ENCODE measurements around the gene FRY.

The FRY gene

GRCh38 chr13:32139251-32139650 is 107.7 kb downstream of the FRY start:
- ATAC-seq, result no peak
- TF ChIP-seq OSR1 (CRISPR knock-in tag; IDR thresholded peaks at IDR 0.05), result no peak
- TF ChIP-seq ZNF565 (CRISPR knock-in tag; conservative IDR thresholded peaks at IDR 0.05; ENCODE audit: low read depth), result no peak

GRCh38 chr13:32140109-32140508 is 108.5 kb downstream of the FRY start:
- ATAC-seq, result no peak
- no peak for TF ChIP-seq ARNTL (CRISPR knock-in tag; IDR thresholded peaks at IDR 0.05; ENCODE audit: borderline replicate concordance, low read depth)
- TF ChIP-seq POU6F1 (CRISPR knock-in tag; IDR thresholded peaks at IDR 0.05; ENCODE audit: borderline replicate concordance, low read depth), result no peak
- TF ChIP-seq ZNF70 (CRISPR knock-in tag; IDR thresholded peaks at IDR 0.05), result no peak
- TF ChIP-seq TOX (CRISPR knock-in tag; IDR thresholded peaks at IDR 0.05; ENCODE audit: borderline replicate concordance), result no peak
- no peak for TF ChIP-seq TSHZ2 (CRISPR knock-in tag; IDR thresholded peaks at IDR 0.05)

- no peak for ATAC-seq
- no peak for TF ChIP-seq OSR1 (CRISPR knock-in tag; IDR thresholded peaks at IDR 0.05)
- no peak for TF ChIP-seq CREB5 (CRISPR knock-in tag; IDR thresholded peaks at IDR 0.05; ENCODE audit: low read depth)
- TF ChIP-seq ZFP30 (CRISPR knock-in tag; IDR thresholded peaks at IDR 0.05), result no peak
- TF ChIP-seq ZC3H10 (CRISPR knock-in tag; IDR thresholded peaks at IDR 0.05), result no peak
- peak; percentile 5; the same call in 1 of the 2 replicates for TF ChIP-seq ISL1 (CRISPR knock-in tag; IDR thresholded peaks at IDR 0.05)
Measured at GRCh38 chr13:32141462-32141861, 109.9 kb downstream of the FRY start.

GRCh38 chr13:32142115-32142514 is 110.5 kb downstream of the FRY start:
- no peak for ATAC-seq
- TF ChIP-seq CSDC2 (CRISPR knock-in tag; IDR thresholded peaks at IDR 0.05) (no peak), ZFP3 (CRISPR knock-in tag; IDR thresholded peaks at IDR 0.05) (no peak), RARB (CRISPR knock-in tag; IDR thresholded peaks at IDR 0.05) (no peak), ZC3H10 (CRISPR knock-in tag; IDR thresholded peaks at IDR 0.05) (no peak), ZNF70 (CRISPR knock-in tag; IDR thresholded peaks at IDR 0.05) (no peak), OSR1 (CRISPR knock-in tag; IDR thresholded peaks at IDR 0.05) (no peak), PATZ1 (CRISPR knock-in tag; IDR thresholded peaks at IDR 0.05; ENCODE audit: borderline replicate concordance) (no peak), TCF4 (CRISPR knock-in tag; IDR thresholded peaks at IDR 0.05; ENCODE audit: borderline replicate concordance) (no peak), TSHZ2 (CRISPR knock-in tag; IDR thresholded peaks at IDR 0.05) (no peak), CREB5 (CRISPR knock-in tag; IDR thresholded peaks at IDR 0.05; ENCODE audit: low read depth) (no peak), BACH2 (CRISPR knock-in tag; IDR thresholded peaks at IDR 0.05; ENCODE audit: borderline replicate concordance) (no peak), PPARA (CRISPR knock-in tag; IDR thresholded peaks at IDR 0.05; ENCODE audit: borderline replicate concordance) (no peak), ZNF8 (CRISPR knock-in tag; IDR thresholded peaks at IDR 0.05) (no peak), POU6F1 (CRISPR knock-in tag; IDR thresholded peaks at IDR 0.05; ENCODE audit: borderline replicate concordance, low read depth) (no peak), ZFP30 (CRISPR knock-in tag; IDR thresholded peaks at IDR 0.05) (no peak), SNAI2 (CRISPR knock-in tag; IDR thresholded peaks at IDR 0.05) (no peak)

Data from SK-N-SH treated with all-trans-retinoic acid at 6 μM for 48 hours (cell line).